HEK293 (cell line): ENCODE results near the gene SLC25A41.

ENCODE experiments used
- RBAK ChIP-seq: fragments of 450-650 bp; formaldehyde crosslinking; IDR thresholded peaks from 2 replicates; pipeline ENCODE4 v1.5.1; 2016; ENCODE audit warnings: missing biosample characterization, missing genetic modification characterization
- YY2 ChIP-seq: fragments of 450-650 bp; formaldehyde crosslinking; IDR thresholded peaks from 2 replicates; pipeline ENCODE4 v1.5.1; 2016; ENCODE audit warnings: missing biosample characterization, missing genetic modification characterization
- ZBTB44 ChIP-seq: fragments of 450-650 bp; IDR thresholded peaks from 2 replicates; pipeline ENCODE4 v1.5.1; 2018; ENCODE audit warnings: missing biosample characterization, mild to moderate bottlenecking, missing genetic modification characterization
- ZNF112 ChIP-seq: fragments of 450-650 bp; formaldehyde crosslinking; IDR thresholded peaks from 2 replicates; pipeline ENCODE4 v1.5.0; 2017; ENCODE audit warnings: missing biosample characterization, missing genetic modification characterization
- ZNF148 ChIP-seq: fragments of 450-650 bp; formaldehyde crosslinking; IDR thresholded peaks from 2 replicates; pipeline ENCODE4 v1.5.0; 2017; ENCODE audit warnings: missing biosample characterization, missing genetic modification characterization, borderline replicate concordance
- ZNF214 ChIP-seq: fragments of 450-650 bp; formaldehyde crosslinking; IDR thresholded peaks from 2 replicates; pipeline ENCODE4 v1.5.1; 2017; ENCODE audit warnings: missing biosample characterization, mild to moderate bottlenecking, missing genetic modification characterization, borderline replicate concordance
- ZNF23 ChIP-seq: fragments of 450-650 bp; formaldehyde crosslinking; IDR thresholded peaks from 2 replicates; pipeline ENCODE4 v1.5.1; 2016; ENCODE audit warnings: missing biosample characterization, missing genetic modification characterization, borderline replicate concordance
- ZNF26 ChIP-seq: fragments of 450-650 bp; formaldehyde crosslinking; IDR thresholded peaks from 2 replicates; pipeline ENCODE4 v1.5.1; 2016; ENCODE audit warnings: missing biosample characterization, missing genetic modification characterization
- ZNF280C ChIP-seq: fragments of 450-650 bp; formaldehyde crosslinking; IDR thresholded peaks from 2 replicates; pipeline ENCODE4 v1.5.1; 2016; ENCODE audit warnings: missing biosample characterization, missing genetic modification characterization
- ZNF302 ChIP-seq: fragments of 450-650 bp; formaldehyde crosslinking; IDR thresholded peaks from 2 replicates; pipeline ENCODE4 v1.5.1; 2016; ENCODE audit warnings: missing biosample characterization, missing genetic modification characterization, low read depth
- ZNF37A ChIP-seq: fragments of 450-650 bp; IDR thresholded peaks from 2 replicates; pipeline ENCODE4 v1.5.1; 2018; ENCODE audit warnings: missing biosample characterization, missing genetic modification characterization
- ZNF426 ChIP-seq: fragments of 450-650 bp; formaldehyde crosslinking; IDR thresholded peaks from 2 replicates; pipeline ENCODE4 v1.5.1; 2017; ENCODE audit warnings: missing biosample characterization, missing genetic modification characterization, mild to moderate bottlenecking, inconsistent platforms, moderate library complexity
- ZNF548 ChIP-seq: fragments of 450-650 bp; formaldehyde crosslinking; IDR thresholded peaks from 2 replicates; pipeline ENCODE4 v1.5.1; 2016; ENCODE audit warnings: missing biosample characterization, missing genetic modification characterization
- ZNF596 ChIP-seq: fragments of 450-650 bp; IDR thresholded peaks from 2 replicates; pipeline ENCODE4 v1.5.0; 2018; ENCODE audit warnings: missing biosample characterization, mild to moderate bottlenecking, missing genetic modification characterization, moderate library complexity
- ZNF707 ChIP-seq: fragments of 450-650 bp; formaldehyde crosslinking; IDR thresholded peaks from 2 replicates; pipeline ENCODE4 v1.5.1; 2016; ENCODE audit warnings: missing biosample characterization, missing genetic modification characterization
- ZNF777 ChIP-seq: fragments of 450-650 bp; formaldehyde crosslinking; IDR thresholded peaks from 2 replicates; pipeline ENCODE4 v1.5.1; 2017; ENCODE audit warnings: missing biosample characterization, missing genetic modification characterization, borderline replicate concordance
- ZNF791 ChIP-seq: fragments of 450-650 bp; formaldehyde crosslinking; IDR thresholded peaks from 2 replicates; pipeline ENCODE4 v1.5.1; 2016; ENCODE audit warnings: missing biosample characterization, missing genetic modification characterization
- ZNF837 ChIP-seq: fragments of 450-650 bp; formaldehyde crosslinking; IDR thresholded peaks from 2 replicates; pipeline ENCODE4 v1.5.1; 2016; ENCODE audit warnings: missing biosample characterization, missing genetic modification characterization
- ZSCAN23 ChIP-seq: fragments of 450-650 bp; formaldehyde crosslinking; IDR thresholded peaks from 2 replicates; pipeline ENCODE4 v1.5.1; 2016; ENCODE audit warnings: missing biosample characterization, missing genetic modification characterization
- TF ChIP-seq, protein P1 (sequence below): fragments of 450-650 bp; formaldehyde crosslinking; IDR thresholded peaks from 2 replicates; pipeline ENCODE4 v1.5.1; 2016; ENCODE audit warnings: missing biosample characterization, missing genetic modification characterization, low read depth
- TF ChIP-seq, protein P2 (sequence below): fragments of 450-650 bp; formaldehyde crosslinking; IDR thresholded peaks from 2 replicates; pipeline ENCODE4 v1.5.1; 2017; ENCODE audit warnings: missing biosample characterization, missing genetic modification characterization
- TF ChIP-seq, protein P3 (sequence below): fragments of 450-650 bp; formaldehyde crosslinking; IDR thresholded peaks from 2 replicates; pipeline ENCODE4 v1.5.1; 2017; ENCODE audit warnings: missing biosample characterization, missing genetic modification characterization
- TF ChIP-seq, protein P4 (sequence below): fragments of 450-650 bp; formaldehyde crosslinking; IDR thresholded peaks from 2 replicates; pipeline ENCODE4 v1.5.1; 2016; ENCODE audit warnings: missing biosample characterization, missing genetic modification characterization, low read depth

SLC25A41 gene

DNA sequence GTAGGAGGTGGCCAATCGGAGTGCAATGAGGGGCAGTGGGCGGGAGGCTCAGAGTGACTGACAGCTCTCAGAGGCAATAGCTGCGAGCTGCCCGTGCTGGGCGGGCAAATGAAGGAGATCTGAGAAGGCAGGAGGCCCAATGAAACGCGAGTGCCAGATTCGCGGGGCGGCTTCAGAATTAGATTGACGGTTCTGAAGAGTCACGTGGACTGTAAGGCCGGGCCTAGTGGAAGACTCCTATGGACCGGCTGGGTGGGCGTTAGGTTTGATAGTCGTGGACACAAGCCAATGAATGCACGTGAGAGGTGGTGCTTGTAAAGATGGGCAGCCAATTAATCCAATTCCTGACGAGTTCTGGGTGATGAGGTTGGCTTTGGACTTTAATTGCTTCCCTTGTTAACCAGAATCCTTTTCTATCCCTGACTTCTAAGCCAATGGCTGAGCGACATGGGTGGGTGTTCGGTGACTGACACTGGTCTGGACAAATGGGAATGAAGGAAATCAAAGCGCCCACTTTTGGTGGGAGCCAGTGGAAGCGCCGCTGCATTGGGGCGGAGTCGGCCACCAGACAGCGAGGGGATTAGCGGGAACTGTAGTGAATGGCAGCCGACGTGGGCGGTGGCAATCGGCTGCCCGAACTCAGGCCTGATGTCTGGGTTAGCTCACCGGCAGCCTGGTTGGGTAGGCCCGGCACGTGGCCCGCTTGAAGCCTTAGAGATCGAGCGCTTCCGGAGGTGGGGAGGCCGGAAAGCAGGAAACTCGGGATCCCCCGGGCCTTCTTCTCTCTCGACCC lies 8.4 kb downstream of the SLC25A41 start (continued):
- TF ChIP-seq, protein P1, sequence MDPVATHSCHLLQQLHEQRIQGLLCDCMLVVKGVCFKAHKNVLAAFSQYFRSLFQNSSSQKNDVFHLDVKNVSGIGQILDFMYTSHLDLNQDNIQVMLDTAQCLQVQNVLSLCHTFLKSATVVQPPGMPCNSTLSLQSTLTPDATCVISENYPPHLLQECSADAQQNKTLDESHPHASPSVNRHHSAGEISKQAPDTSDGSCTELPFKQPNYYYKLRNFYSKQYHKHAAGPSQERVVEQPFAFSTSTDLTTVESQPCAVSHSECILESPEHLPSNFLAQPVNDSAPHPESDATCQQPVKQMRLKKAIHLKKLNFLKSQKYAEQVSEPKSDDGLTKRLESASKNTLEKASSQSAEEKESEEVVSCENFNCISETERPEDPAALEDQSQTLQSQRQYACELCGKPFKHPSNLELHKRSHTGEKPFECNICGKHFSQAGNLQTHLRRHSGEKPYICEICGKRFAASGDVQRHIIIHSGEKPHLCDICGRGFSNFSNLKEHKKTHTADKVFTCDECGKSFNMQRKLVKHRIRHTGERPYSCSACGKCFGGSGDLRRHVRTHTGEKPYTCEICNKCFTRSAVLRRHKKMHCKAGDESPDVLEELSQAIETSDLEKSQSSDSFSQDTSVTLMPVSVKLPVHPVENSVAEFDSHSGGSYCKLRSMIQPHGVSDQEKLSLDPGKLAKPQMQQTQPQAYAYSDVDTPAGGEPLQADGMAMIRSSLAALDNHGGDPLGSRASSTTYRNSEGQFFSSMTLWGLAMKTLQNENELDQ (tag by site-specific recombination) = no peak
- TF ChIP-seq ZSCAN23 (tag by site-specific recombination) (no peak), ZNF214 (tag by site-specific recombination) (no peak), ZNF791 (tag by site-specific recombination) (no peak), ZNF112 (tag by site-specific recombination) (no peak), RBAK (tag by site-specific recombination) (no peak), ZNF548 (tag by site-specific recombination) (no peak), ZNF280C (no peak), ZNF37A (no peak), ZNF426 (no peak), ZNF596 (tag by site-specific recombination) (no peak), ZNF777 (tag by site-specific recombination) (no peak), ZNF26 (no peak), ZNF148 (tag by site-specific recombination) (no peak), ZBTB44 (tag by site-specific recombination) (no peak), ZNF302 (tag by site-specific recombination) (no peak), ZNF23 (tag by site-specific recombination) (no peak), ZNF707 (tag by site-specific recombination) (no peak), YY2 (tag by site-specific recombination) (0 out of 2 replicates have a peak, but pooled peaks have one; percentile 27), ZNF837 (tag by site-specific recombination) (no peak)
- TF ChIP-seq, protein P2, sequence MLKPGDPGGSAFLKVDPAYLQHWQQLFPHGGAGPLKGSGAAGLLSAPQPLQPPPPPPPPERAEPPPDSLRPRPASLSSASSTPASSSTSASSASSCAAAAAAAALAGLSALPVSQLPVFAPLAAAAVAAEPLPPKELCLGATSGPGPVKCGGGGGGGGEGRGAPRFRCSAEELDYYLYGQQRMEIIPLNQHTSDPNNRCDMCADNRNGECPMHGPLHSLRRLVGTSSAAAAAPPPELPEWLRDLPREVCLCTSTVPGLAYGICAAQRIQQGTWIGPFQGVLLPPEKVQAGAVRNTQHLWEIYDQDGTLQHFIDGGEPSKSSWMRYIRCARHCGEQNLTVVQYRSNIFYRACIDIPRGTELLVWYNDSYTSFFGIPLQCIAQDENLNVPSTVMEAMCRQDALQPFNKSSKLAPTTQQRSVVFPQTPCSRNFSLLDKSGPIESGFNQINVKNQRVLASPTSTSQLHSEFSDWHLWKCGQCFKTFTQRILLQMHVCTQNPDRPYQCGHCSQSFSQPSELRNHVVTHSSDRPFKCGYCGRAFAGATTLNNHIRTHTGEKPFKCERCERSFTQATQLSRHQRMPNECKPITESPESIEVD (tag by site-specific recombination) = no peak
- TF ChIP-seq, protein P3, sequence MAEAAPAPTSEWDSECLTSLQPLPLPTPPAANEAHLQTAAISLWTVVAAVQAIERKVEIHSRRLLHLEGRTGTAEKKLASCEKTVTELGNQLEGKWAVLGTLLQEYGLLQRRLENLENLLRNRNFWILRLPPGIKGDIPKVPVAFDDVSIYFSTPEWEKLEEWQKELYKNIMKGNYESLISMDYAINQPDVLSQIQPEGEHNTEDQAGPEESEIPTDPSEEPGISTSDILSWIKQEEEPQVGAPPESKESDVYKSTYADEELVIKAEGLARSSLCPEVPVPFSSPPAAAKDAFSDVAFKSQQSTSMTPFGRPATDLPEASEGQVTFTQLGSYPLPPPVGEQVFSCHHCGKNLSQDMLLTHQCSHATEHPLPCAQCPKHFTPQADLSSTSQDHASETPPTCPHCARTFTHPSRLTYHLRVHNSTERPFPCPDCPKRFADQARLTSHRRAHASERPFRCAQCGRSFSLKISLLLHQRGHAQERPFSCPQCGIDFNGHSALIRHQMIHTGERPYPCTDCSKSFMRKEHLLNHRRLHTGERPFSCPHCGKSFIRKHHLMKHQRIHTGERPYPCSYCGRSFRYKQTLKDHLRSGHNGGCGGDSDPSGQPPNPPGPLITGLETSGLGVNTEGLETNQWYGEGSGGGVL (tag by site-specific recombination) = no peak
- TF ChIP-seq, protein P4, sequence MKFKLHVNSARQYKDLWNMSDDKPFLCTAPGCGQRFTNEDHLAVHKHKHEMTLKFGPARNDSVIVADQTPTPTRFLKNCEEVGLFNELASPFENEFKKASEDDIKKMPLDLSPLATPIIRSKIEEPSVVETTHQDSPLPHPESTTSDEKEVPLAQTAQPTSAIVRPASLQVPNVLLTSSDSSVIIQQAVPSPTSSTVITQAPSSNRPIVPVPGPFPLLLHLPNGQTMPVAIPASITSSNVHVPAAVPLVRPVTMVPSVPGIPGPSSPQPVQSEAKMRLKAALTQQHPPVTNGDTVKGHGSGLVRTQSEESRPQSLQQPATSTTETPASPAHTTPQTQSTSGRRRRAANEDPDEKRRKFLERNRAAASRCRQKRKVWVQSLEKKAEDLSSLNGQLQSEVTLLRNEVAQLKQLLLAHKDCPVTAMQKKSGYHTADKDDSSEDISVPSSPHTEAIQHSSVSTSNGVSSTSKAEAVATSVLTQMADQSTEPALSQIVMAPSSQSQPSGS = no peak
